Urothelium cell line (cell line): ENCODE measurements around the gene ARHGAP8.

Experiments used
- DNase-seq: peaks from one replicate; pipeline ENCODE4 v3.0.0; 2011; ENCODE audit warnings: low spot score, mixed read lengths
- FAIRE-seq: peaks from 2 replicates; lab custom pipeline; 2011; peaks lifted over from hg19 to GRCh38; lab: Jason Lieb, UNC

ARHGAP8 gene

DNA sequence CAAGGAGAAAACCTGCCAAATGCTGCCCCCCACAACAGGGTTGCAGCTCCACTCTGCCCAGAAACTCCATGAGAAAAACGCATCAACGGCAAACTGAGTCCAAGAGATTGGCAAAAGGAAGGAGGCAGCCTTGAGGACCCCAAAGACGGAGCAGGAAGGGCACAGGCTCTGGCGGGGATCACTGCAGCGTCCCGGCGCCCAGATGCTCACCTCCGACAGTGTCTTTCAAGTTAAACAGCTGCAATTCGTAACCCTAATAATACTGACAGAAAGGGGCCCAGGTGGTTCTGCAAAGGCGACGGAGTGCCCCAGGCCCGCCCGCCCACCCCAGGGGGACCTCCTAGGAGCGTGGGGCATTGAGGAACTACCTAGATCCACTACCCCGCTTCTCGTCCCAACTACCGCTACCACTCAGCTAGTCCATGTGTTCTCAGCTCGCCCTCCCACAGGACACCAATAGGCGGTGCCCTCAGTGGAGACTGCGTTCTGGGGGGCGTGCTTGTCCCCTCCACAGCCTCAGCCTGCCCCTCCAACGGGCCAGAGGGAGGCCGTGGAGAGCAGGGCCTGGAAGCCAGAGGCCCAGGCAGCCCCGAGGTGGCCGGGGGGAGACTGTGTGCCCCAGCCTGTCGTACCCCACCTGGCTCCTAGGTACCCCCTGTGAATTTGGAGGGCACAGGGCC lies 130.0 kb downstream of the ARHGAP8 start:
- DNase-seq (no peak), FAIRE-seq (no peak)

DNA sequence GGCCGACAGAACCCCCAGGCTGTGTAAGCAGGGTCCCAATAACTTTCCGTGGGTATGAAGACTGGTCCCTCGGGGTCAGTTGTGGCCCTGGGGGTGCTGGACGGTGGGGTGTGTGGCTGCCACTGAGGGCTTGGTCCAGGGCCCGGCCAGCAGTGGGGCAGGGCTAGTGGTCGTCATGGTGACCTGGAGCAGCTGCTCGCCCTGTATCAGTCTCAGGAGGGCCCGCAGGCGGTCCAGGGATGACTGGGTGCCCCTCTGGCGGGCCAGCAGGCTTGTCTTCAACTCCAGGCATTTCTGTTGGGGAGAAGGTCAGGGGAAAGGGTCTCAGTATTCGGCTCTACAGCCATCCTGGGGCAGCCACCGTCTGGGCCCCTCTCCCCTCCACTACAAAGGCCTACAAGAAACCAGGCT lies 130.6 kb downstream of the ARHGAP8 start:
- DNase-seq (no peak), FAIRE-seq (no peak)

- FAIRE-seq (no peak), DNase-seq (no peak)
These were observed 132.2 kb downstream of the ARHGAP8 start for GRCh38 chr22:44884562-44884961.

DNA sequence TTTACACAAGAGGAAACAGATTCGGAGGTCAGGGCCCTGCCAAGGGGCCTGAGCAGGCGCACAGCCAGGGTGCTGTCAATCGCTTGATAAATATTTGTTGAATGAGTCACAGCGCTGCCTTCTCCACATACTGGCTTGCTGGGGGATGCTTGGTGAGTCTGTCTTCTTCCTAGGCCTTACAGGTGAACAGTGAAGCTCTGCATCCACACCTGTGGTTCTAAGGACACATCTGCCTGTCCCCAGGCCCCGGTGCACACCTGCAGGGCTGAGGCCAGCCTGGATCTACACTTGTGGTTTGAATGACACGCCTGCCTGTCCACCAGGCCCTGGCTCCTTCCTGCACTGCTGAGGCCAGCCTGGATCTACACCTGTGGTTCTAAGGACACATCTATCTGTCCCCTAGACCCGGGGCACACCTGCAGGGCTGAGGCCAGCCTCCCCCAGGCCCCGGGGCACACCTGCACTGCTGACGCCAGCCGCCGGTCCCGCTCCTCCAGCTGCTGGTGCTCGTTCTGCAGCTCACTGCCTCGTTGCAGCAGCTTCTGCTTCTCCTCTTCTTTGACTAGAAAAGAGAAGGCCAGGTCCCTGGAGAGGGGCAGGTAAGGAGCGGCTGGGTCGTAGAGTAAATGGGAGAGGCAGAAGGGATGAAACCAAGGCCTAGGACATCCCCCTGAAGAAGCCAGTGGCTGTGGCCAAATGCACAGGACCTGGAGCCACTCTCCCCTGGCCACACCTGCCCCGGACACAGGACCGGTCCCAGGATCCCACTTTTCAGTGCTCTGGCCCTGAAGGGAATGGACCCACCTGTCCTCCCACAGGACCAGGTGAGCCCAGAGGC lies 132.8 kb downstream of the ARHGAP8 start:
- DNase-seq (peak; percentile 76), FAIRE-seq (no peak)

DNA sequence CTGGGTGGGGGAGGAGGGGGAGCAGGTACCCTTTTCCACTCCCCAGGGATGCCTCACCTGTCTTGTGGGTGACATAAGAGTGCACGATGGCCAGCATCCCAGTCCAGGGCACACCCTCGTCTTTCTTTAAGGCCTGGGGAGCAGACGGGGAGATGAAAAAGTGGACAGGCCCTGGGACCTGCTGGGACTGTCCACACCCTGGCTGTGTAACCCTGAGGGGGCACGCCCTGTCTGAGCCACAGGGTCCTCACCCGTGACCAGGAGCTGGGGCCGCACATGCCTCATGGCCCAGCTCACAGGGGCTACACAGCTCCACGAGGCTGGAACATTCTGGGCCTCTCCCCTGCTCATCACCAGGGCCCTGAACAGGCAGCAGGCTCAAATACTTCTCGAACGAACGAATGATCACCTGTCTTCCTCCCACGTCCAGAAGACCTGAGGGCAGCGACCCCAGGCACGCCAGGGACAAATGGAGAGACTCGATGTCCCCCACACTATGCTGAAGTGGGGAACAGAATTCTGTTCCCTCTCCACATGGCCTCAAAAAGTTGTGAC lies 133.5 kb downstream of the ARHGAP8 start:
- FAIRE-seq, result no peak
- no peak for DNase-seq

- no peak for FAIRE-seq
- no peak for DNase-seq
These were observed 135.6 kb downstream of the ARHGAP8 start for GRCh38 chr22:44887941-44888366.

- FAIRE-seq, result no peak
- DNase-seq, result no peak
These were observed 136.3 kb downstream of the ARHGAP8 start for GRCh38 chr22:44888491-44889254.

DNA sequence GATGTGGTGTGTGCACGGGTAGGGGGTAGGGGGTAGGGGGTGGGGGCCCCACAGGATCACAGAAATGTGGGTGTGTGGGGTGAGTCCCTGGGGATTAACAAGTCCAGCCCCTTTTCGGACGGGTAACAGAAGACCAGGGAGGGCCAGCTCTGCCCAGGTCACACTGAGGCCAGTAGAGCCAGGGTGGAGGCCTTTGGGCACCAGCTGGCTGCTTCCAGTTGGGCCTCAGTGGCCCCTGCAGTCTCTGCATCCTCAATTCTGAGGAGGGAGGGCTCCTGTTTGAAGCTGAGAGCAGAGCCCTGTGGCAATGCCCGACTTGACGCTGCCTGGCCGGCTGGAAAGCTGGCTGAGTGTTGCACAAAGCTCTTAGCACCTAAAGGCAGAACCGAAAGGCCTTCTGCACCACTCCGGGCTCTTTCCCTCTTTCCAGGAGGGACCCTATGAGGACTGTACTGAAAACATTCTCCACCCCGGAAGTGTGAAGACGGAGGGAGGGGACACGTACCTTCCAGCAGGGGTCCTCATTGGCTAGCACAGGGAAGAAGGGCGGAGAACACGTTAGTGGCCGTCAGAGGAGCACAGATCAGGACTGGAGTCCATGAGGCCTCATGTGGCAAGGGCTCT lies 137.0 kb downstream of the ARHGAP8 start:
- DNase-seq (no peak), FAIRE-seq (no peak)

GRCh38 chr22:44890416-44891292 lies 138.3 kb downstream of the ARHGAP8 start:
- DNase-seq (no peak), FAIRE-seq (no peak)

DNA sequence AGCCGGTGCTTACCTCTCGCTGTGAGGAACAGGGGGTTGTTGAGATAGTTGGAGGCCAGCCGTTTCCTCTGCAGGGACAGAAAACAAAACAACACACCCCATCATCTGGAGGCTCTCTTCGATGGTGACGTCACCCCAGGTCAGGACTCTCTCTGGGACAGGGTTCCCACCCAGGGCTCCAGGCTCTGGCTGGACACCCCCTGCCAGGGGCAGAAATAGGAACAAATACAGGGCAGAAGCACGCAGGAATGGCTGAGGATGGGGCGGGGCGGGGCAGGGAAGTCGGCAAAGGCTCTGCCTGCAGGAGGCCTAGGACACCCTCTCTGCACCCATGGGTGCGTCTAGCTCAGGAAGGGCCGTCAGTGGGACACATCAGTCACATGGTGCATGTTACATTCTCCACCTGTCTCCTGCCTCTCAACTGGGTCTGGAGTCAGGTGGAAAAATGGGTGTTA lies 138.9 kb downstream of the ARHGAP8 start:
- FAIRE-seq (no peak), DNase-seq (no peak)

- DNase-seq (no peak), FAIRE-seq (peak; percentile 61)
These were observed 139.4 kb downstream of the ARHGAP8 start for GRCh38 chr22:44891791-44892190.

GRCh38 chr22:44892243-44892642 lies 139.9 kb downstream of the ARHGAP8 start:
- no peak for DNase-seq
- no peak for FAIRE-seq

GRCh38 chr22:44892803-44893730 lies 140.7 kb downstream of the ARHGAP8 start:
- no peak for FAIRE-seq

DNA sequence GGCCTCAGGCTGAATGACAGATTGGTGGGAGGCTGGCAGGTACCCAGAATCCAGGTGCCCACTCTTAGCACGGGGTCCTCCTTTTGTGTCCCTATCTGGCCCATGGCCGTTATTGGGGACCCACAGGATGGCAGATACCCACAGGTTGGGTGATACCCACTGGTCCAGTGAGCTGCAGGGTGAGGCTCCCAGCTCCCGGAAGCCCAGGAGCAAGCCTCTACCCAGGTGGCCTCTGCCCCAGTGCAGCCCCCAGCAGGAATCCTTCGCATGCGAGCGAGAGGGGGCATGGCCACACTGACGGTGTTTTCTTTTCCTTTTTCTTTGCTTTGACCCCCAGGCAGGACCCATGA lies 141.3 kb downstream of the ARHGAP8 start:
- FAIRE-seq, result no peak

More at GRCh38 chr22:44892803-44893730, 140.7 kb downstream of the ARHGAP8 start:
- no peak for DNase-seq

DNA sequence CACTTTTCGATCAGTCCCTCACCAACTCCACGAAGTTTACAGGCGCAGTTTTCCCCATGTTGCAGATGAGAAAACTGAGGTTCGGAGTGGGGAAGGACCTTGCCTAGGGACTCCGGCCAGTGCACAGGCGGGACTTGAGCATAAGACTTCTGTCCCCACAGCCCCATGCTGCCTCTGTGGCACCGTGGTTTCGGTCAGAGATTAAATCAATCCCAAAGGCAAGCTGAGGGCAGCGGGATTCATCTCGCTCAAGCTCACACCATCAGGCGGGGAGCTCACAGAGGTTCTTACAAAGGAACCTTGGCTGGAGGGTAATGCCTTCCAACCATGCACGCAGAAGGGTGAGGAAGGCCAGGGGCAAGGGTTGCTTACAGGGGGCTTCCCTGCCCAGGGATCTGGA lies 141.9 kb downstream of the ARHGAP8 start:
- DNase-seq (no peak), FAIRE-seq (no peak)

More for the DNA sequence above, 141.3 kb downstream of the ARHGAP8 start:
- DNase-seq, result no peak

GRCh38 chr22:44894782-44895181 lies 142.4 kb downstream of the ARHGAP8 start:
- no peak for FAIRE-seq
- DNase-seq, result no peak

GRCh38 chr22:44895296-44896055 lies 143.1 kb downstream of the ARHGAP8 start:
- DNase-seq (no peak), FAIRE-seq (no peak)

- FAIRE-seq, result peak; percentile 20
- no peak for DNase-seq
These were observed 145.9 kb downstream of the ARHGAP8 start for GRCh38 chr22:44898236-44898635.
